Activated CD8-positive, alpha-beta T cell treated with anti-CD3 and anti-CD28 coated beads for 36 hours (primary cell): ENCODE results near the gene MORF4L1. TPM values are rescaled to one million over a fixed set of nuclear protein-coding genes. Genes with fewer than 3 reads are reported as not detected.
"Not testable (repeated sequence)": the region's sequence is repeated elsewhere in the genome, so short reads cannot be mapped to it uniquely, and the experiment has no call there.

Source experiments
- ATAC-seq: fragments of 200-7000 bp; cut with Tn5 transposase; one replicate; pipeline ENCODE4 v1.10.0; 2021; ENCODE audit warnings: mild to moderate bottlenecking, moderate library complexity
- CTCF ChIA-PET: fragments of 350-600 bp; sonication (Branson Sonifier 250); formaldehyde crosslinking; loops from one replicate; lab custom pipeline; 2021; ENCODE audit warnings: antibody characterized with exemption; lab: Charles Lee
- POLR2A ChIA-PET: fragments of 350-600 bp; sonication (Branson Sonifier 250); formaldehyde crosslinking; loops from one replicate; lab custom pipeline; 2021; ENCODE audit warnings: antibody characterized with exemption; lab: Charles Lee
- DNase-seq: peaks from one replicate; pipeline ENCODE4 v3.0.0-alpha.2; 2020
- H3K27ac Mint-ChIP-seq: one replicate; pipeline ENCODE4 v1.8.0; 2021; ENCODE audit warnings: mild to moderate bottlenecking, mixed read lengths
- H3K27me3 Mint-ChIP-seq: one replicate; pipeline ENCODE4 v1.8.0; 2021; ENCODE audit warnings: mixed read lengths
- H3K36me3 Mint-ChIP-seq: one replicate; pipeline ENCODE4 v1.8.0; 2021; ENCODE audit warnings: low read depth, mixed read lengths
- H3K4me1 Mint-ChIP-seq: one replicate; pipeline ENCODE4 v1.8.0; 2021; ENCODE audit warnings: low read depth, mixed read lengths
- H3K4me3 Mint-ChIP-seq: one replicate; pipeline ENCODE4 v1.8.0; 2021; ENCODE audit warnings: mild to moderate bottlenecking, moderate library complexity, mixed read lengths
- H3K9me3 Mint-ChIP-seq: one replicate; pipeline ENCODE4 v1.8.0; 2021; ENCODE audit warnings: mixed read lengths
- intact Hi-C: fragments of 100-400 bp; cut with micrococcal nuclease; formaldehyde crosslinking; loops from one replicate; pipeline ENCODE4 v1.10.0; 2022
- total RNA-seq, 2 experiments: library from RNA; stranded (reverse); gene quantifications; one replicate each; pipeline ENCODE4 v1.2.3, GENCODE V29; 2021
- TF ChIP-seq, protein P1 (sequence below): fragments of 200-600 bp; IDR thresholded peaks from one replicate; pipeline ENCODE4 v1.8.0; 2022; ENCODE audit warnings: antibody characterized with exemption, mild to moderate bottlenecking

MORF4L1 gene
- total RNA-seq, 2 experiments from 2014 or later, result 236 to 247 TPM

DNA sequence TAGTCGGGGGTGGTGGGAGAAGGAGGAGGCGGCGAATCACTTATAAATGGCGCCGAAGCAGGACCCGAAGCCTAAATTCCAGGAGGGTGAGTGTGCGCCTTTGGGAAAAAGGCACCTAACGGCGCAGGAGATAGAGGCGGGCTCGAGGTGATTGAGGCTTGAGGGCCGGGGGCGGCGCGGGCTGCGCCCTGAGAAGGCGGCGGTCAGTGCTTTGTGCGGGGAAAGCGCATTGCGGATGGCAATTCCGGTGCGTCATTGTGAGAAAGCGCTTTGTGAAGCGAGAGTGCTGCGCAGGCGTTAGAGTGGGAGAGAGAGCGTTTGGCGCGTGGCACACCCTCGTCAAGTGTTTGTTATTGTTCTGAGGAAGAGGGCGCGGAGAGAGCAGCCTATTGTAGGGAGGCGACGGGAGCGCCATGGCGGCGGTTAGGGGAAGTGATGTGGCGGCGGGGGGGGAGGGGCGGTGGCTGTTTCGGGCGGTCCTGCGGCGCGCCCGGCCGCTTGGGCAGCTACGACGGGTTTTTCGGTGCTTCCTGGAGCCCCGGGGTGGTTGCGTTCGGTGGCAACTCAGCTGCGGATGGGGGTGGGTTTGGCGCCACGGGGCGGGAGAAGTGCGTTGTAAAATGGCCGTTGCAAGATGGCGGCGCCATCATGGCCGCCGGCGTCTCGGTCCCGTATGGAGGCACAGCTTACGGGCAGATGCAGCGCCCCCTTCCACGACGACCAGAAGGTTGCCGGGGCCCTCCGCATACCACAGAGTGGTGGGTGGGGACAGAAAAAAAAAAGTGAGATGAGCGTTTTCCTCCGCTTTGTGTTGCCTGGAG, 492 bp downstream of the MORF4L1 start:
- ChIA-PET CTCF (interaction anchor here (0.8 to 2.8 kb wide), 5 partner anchors 12 to 117 kb away, joined by 3 to 15 read pairs (median 4); no protein-coding TSS in a partner anchor), POLR2A (interaction anchor here (0.6 to 3.7 kb wide), 8 partner anchors 9 to 28 kb away, joined by 3 to 17 read pairs (median 6); no protein-coding TSS in a partner anchor)
- Mint-ChIP-seq H3K27ac (peak overlapping the region; percentile 100), H3K4me3 (peak overlapping the region; percentile 89), H3K9me3 (no peaks in the 10 kb centered on the region), H3K36me3 (peaks cover 28% of the 10 kb centered on the region), H3K27me3 (no peaks in the 10 kb centered on the region), H3K4me1 (peaks cover 30% of the 10 kb centered on the region)
- TF ChIP-seq, protein P1, sequence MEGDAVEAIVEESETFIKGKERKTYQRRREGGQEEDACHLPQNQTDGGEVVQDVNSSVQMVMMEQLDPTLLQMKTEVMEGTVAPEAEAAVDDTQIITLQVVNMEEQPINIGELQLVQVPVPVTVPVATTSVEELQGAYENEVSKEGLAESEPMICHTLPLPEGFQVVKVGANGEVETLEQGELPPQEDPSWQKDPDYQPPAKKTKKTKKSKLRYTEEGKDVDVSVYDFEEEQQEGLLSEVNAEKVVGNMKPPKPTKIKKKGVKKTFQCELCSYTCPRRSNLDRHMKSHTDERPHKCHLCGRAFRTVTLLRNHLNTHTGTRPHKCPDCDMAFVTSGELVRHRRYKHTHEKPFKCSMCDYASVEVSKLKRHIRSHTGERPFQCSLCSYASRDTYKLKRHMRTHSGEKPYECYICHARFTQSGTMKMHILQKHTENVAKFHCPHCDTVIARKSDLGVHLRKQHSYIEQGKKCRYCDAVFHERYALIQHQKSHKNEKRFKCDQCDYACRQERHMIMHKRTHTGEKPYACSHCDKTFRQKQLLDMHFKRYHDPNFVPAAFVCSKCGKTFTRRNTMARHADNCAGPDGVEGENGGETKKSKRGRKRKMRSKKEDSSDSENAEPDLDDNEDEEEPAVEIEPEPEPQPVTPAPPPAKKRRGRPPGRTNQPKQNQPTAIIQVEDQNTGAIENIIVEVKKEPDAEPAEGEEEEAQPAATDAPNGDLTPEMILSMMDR, result peak; percentile 29
- intact Hi-C loops, result no loop called here
- ATAC-seq (peak; percentile 76), DNase-seq (peak; percentile 96)

DNA sequence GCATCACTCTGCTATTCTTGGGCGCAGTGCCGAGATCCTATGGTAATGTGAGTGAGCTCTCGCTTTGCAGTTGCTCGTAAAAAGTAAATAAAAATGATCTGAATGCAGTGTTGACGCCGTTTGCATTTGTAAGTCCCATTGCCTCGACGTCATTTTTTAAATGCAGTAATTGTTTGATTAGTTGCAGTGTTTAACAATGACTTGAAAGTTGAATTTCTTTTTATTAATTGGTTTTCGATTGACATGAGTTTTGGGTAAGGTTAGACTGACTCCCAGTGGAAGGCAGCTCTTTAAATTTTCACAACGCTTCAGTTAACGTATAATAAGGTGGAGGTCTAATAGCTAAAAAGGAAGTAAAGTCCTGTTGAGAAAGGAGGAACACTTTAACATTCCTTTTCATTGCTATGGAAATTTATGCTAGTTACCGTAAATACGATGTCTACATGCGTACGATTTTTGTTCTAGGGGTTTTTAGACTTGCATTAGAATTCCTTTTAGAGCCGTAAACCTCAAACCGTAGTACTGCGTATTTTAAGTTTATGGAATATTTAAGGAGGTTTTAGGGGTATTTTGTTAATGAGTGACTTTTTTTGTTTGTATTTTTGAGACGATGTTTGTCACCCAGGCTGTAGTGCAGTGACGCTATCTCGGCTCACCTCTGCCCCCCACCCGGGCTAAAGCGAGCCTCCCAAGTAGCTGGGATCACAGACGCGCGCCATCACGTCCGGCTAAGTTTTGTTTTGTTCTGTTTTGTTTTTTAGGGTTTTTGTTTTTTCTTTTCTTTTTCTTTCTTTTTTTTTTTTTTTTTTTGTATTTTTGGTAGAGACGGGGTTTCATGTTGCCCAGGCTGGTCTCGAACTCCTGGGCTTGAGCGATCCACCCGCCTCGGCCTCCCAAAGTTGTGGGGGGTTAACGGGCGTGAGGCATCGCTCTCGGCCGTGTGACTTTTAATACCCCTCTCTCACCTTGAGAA, 1.4 kb downstream of the MORF4L1 start:
- peak overlapping the region; percentile 89 for H3K4me3 Mint-ChIP-seq
- ATAC-seq (no peak), DNase-seq (peak; percentile 62)
- peaks cover 32% of the 10 kb centered on the region for H3K36me3 Mint-ChIP-seq
- peak overlapping the region; percentile 100 for H3K27ac Mint-ChIP-seq
- no peaks in the 10 kb centered on the region for H3K27me3 Mint-ChIP-seq
- intact Hi-C loops, result no loop called here
- CTCF ChIA-PET, result interaction anchor here (0.8 to 2.8 kb wide), 5 partner anchors 11 to 117 kb away, joined by 3 to 15 read pairs (median 4); no protein-coding TSS in a partner anchor
- TF ChIP-seq, protein P1, result no peak
- H3K9me3 Mint-ChIP-seq, result no peaks in the 10 kb centered on the region
- POLR2A ChIA-PET, result interaction anchor here (0.6 to 3.7 kb wide), 8 partner anchors 8 to 27 kb away, joined by 3 to 17 read pairs (median 4); no protein-coding TSS in a partner anchor
- H3K4me1 Mint-ChIP-seq, result peaks cover 37% of the 10 kb centered on the region

DNA sequence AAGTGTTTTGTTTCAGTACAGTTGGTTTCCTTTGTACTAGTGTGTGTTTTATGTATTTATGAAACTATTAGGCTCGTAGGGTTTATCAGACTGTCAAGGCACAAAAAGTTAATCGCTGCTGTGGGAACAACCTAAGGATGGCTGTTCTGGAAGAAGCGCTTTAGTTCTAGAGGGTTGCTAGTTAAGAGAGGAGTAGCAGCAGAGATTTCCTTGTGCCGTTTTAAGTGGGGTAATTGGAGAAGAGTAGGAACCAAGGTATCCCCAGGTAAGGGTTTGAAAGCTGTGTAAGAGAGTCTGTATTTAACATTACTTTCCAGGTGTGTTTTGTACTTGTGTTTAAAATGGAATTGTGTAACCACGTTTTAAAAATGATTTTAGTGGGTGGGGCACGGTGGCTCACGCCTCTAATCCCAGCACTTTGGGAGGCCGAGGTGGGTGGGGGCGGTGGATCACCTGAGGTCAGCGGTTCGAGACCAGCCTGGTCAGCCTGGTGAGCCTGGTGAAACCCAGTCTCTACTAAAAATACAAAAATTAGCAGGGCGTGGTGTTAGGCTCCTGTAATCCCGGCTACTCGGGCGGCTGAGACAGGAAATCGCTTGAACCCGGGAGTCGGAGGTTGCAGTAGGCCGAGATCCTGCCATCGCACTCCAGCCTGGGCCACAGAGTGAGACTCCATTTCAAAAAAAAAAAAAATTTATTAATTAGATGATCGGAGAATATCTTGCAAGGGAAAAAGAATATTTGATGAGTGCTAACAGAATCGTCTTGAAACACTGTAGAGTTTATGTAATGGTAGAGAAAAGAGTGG, 2.6 kb downstream of the MORF4L1 start:
- no peaks in the 10 kb centered on the region for H3K27me3 Mint-ChIP-seq
- ATAC-seq (no peak), DNase-seq (peak; percentile 18)
- H3K27ac Mint-ChIP-seq, result peak overlapping the region; percentile 100
- H3K4me3 Mint-ChIP-seq, result peak overlapping the region; percentile 89
- TF ChIP-seq, protein P1, result no peak
- POLR2A ChIA-PET, result interaction anchor here (1.2 to 3.7 kb wide), 4 partner anchors 7 to 18 kb away, joined by 4 to 17 read pairs (median 8); no protein-coding TSS in a partner anchor
- H3K4me1 Mint-ChIP-seq, result peaks cover 49% of the 10 kb centered on the region
- H3K9me3 Mint-ChIP-seq, result no peaks in the 10 kb centered on the region
- CTCF ChIA-PET, result no interaction called here
- intact Hi-C loops, result no loop called here
- peaks cover 40% of the 10 kb centered on the region for H3K36me3 Mint-ChIP-seq

DNA sequence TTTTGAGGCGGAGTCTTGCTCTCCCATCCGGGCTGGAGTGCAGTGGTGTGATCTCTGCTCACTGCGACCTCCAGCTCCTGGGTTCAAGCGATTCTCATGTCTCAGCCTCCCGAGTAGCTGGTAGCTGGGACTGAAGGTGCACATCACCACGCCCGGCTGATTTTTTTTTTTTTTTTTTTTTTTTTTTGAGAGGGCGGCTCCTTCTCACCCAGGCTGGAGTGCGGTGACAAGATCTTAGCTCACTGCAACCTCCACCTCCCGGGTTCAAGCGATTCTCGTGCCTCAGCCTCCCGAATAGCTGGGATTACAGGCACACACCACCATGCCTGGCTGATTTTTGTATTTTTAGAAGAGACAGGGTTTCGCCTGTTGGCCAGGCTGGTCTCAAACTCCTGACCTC, 4.3 kb downstream of the MORF4L1 start:
- Mint-ChIP-seq H3K36me3 (peaks cover 51% of the 10 kb centered on the region), H3K4me1 (peaks cover 61% of the 10 kb centered on the region), H3K4me3 (peak overlapping the region; percentile 37)
- DNase-seq, CTCF ChIA-PET, H3K27ac Mint-ChIP-seq, intact Hi-C loops, ATAC-seq, H3K27me3 Mint-ChIP-seq, H3K9me3 Mint-ChIP-seq: not testable (repeated sequence)
- POLR2A ChIA-PET, result interaction anchor here (0.8 to 0.9 kb wide), 2 partner anchors 9 to 434 kb away, joined by 3 to 4 read pairs; no protein-coding TSS in a partner anchor
